GM21381 (cell line): ENCODE results near the gene OR8B2.
"Not testable (repeated sequence)": the region's sequence is repeated elsewhere in the genome, so short reads cannot be mapped to it uniquely, and the experiment has no call there.

Experiments
- ATAC-seq: cut with Tn5 transposase; IDR thresholded peaks from one replicate; pipeline ENCODE4 v1.9.1; 2021; ENCODE audit warnings: mild to moderate bottlenecking, moderate library complexity; ENCODE audit not compliant: unreplicated experiment

The OR8B2 gene, protein sequence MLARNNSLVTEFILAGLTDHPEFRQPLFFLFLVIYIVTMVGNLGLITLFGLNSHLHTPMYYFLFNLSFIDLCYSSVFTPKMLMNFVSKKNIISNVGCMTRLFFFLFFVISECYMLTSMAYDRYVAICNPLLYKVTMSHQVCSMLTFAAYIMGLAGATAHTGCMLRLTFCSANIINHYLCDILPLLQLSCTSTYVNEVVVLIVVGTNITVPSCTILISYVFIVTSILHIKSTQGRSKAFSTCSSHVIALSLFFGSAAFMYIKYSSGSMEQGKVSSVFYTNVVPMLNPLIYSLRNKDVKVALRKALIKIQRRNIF

DNA sequence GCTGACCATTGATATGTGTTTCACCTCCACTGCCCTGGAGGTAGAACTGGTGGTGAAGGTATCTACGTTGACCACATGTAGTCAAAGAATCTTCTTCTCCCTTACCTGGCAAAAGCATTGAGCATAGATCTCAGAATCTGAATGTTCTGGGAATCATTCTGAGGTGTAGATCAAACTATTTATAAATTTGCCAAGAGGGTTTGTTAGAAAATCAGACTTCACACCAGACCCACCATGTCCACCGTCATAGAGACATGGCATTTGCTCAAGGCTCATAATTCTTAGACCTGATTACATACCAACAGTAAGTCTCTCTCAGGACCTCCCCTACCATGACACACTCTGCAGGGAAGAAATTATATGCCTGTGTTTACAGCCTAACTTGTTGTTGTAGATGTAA is at the start of gene OR8B2:
TSS of gene OR8B2 (minus strand) at position 101 of the 400 bp plus-strand sequence. CDS start 1,156 bp downstream, outside the sequence.
- ATAC-seq, result no peak

DNA sequence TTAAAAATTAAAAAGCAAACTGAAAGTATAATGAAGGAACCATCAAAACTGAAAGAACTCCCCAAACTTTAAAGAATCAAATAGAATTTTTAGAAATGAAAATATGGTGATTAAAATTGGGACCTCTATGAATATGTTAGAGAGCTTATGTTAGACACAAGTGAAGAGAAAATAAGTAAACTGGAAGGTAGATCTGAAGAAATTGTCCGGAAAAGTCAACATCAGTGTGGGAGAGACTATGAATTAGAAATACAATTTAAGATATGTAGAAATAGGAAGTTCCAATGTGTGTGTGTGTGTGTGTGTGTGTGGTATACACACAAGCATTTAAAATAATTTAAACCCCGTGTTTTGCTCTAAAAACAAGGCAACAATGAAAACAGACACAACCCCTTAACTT is 45.3 kb upstream of the OR8B2 start:
- no peak for ATAC-seq

DNA sequence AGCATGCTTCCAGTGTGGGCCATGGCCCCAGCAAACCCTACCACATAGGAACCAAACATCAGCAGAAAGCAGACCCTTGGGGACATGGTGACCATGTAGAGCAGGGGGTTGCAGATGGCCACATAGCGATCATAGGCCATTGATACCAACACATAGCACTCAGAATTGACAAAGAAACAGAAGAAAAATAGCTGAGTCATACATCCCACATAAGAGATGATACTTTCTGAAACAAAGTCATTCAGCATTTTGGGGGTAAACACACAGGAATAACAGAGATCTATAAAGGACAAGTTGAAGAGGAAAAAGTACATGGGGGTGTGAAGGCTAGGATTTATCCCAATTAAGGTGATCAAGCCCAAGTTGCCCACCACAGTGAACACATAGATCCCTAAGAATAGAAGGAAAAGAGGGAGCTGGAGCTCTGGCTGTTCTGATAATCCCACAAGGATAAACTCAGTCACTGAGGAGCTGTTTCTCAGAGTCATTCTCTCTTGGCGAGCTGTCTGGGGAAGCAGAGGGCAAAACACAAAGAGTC is 40.2 kb upstream of the OR8B2 start, which contains the start of gene OR8B4:
TSS of gene OR8B4 (minus strand) at position 488 of the 538 bp plus-strand sequence. CDS start at position 488, 0 bp downstream.
- no peak for ATAC-seq

DNA sequence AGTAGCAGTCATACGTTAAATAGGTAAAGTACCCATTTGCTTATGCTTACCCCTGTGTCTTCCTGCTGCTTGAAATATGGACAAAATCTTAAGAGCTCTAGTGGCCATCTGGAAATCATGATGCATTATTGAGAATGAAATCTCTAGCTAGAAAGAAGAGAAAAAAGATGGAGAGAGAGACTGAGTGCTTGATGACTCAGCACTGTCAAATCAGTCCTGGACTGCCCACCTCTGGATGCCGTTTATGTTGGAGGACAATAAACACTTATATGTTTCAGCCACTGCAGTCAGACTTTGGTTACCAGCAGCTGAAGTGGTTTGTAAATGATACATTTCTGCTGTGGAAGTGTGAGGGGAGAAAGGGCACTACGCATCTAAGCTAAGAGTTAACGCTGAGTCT is 36.7 kb upstream of the OR8B2 start:
- ATAC-seq, result no peak

DNA sequence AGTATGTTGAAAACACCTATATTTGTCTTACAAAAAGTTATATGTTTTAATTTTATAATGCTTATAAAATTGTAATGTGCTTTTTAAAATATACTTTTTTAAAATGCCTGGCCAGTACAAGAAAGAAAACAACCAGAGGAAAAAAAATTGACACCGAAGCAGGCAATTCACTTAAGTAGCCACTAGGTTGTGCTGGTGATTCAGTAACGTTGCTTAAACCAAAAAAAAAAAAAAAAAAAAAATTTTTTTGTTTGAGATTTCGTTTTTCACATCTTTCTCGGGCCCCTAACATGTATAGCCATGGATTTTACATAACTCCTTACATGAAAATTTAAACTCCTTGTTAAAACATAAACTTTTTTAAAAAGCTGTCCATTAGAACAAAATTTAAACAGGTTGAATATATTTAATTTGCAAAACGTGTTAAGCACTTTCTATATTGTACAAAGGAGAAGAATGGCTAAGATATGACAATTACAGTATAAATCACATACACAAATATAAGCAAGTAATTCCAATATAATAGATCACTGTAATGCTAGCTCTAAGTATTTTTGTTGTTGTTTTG is 31.1 kb upstream of the OR8B2 start:
- no peak for ATAC-seq

DNA sequence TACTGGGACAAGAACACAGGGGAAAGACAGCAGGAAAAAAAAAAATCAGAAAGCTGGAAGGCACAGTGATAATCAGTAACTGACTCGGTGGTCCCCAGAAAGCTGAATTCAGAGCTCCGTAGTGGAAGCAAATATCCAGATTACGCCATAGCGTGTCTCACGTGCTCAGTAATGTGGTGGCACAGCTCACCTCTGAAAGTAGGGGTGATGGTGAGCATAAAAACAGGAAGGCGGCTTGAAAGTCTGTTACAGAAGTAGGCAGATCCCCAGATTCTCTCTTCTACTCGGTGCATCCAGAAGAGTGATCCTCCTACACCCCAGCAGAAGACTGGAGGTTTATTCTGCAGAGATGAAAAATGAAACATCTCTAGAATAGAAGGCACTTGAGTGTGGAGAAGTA is 25.6 kb upstream of the OR8B2 start:
- ATAC-seq, result no peak

DNA sequence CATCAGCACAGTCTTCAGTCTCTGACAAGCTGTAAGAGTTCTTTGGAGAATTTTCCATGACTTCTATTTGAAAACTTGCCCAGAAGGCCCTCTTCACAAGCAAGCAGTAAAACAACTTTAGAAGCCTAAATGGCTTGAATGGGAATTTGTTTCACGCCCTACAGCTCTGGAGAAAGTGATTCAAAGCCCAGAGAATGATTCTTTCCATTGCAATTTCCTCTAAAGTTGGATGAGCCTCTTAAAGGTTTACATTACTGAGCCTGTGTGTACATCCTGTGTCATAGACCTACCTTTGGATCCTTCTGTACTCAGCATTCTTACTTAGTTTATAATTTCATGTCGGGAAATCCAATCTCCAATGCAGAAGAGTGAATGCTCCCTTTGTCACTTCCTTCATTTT is 21.3 kb upstream of the OR8B2 start:
- ATAC-seq, result no peak

DNA sequence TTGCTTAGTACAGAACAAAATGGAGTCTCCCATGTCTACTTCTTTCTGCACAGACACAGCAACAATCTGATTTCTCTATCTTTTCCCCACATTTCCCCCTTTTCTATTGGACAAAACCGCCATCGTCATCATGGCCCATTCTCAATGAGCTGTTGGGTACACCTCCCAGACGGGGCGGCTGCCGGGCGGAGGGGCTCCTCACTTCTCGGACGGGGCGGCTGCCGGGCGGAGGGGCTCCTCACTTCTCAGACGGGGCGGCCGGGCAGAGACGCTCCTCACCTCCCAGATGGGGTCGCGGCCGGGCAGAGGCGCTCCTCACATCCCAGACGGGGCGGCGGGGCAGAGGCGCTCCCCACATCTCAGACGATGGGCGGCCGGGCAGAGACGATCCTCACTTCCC is 18.9 kb upstream of the OR8B2 start:
- ATAC-seq, result not testable (repeated sequence)

DNA sequence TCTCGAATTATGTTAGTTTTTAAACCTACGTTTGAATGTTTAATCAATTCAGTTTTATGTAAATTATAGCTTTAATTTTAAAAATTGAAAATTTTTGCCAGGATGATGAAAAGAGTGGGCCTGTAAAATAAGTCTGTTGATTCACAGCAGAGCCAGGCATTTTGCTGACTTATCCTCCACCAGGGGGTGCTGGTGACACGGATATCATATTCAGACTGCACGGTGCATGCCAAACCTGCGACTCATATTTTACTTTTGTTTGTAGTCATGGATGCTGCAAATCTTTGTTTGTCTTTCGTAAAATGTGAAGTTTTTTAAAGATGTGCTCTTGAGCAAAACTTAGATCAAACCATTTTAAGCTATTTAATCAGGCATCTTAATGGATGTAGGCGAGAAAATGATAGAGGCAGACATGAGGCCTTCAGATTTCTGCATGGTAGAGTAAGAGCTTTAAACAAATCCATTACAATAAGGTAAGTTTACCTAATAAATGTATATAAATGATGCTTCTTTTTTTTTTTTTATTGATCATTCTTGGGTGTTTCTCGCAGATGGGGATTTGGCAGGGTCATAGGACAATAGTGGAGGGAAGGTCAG is 18.1 kb upstream of the OR8B2 start:
- peak; percentile 92 for ATAC-seq

DNA sequence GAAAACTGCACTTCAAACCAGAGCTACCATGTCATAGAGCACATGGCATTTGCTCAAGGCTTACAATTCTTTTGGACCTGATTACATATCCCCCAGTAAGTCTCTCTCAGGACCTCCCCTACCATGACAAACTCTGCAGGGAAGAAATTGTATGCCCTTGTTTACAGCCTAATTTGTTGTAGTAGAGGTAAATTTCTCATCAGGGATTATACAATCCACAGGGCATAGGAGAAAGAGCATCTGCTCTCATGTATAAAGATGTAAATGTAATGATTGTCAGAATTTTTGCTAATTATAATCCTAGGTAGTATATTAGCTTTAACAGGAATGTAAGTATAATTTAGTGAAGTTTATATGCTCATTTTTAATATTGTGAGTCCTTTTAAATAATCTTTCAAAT is 14.6 kb upstream of the OR8B2 start, which contains the start of gene OR8B3:
TSS of gene OR8B3 (minus strand) at position 101 of the 400 bp plus-strand sequence. CDS start 1,673 bp downstream, outside the sequence.
- ATAC-seq, result no peak

DNA sequence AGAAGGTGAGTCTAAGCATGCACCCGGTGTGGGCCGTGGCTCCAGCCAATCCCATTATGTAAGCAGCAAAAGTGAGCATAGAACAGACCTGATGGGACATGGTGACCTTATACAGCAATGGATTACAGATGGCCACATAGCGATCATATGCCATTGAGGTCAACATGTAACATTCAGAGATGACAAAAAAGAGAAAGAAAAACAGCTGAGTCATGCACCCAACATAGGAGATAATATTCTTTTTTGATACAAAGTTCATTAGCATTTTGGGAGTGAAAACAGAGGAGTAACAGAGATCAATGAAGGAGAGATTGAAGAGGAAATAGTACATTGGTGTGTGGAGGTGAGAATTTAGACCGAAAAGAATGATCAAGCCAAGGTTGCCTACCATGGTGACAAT is 12.5 kb upstream of the OR8B2 start:
- ATAC-seq, result not testable (repeated sequence)

DNA sequence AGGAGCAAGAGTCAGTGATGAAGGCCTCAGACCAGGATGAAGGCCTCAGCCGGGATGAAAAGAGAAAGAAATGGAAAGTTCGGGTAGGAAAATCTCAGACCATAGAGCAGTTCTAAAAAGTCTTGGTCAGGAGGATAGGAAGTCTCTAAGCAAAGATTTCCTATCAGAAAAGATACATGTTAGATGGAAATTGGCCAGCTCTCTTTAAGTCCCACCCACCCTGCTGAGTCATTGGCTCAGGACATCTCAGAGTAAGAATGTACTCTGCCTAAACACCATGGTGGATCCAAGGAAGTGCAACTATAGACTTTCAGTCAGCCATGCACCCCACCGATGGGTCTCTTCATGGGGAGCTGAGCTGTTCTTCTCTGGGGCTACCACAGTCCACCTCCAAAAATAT is 10.1 kb upstream of the OR8B2 start:
- no peak for ATAC-seq

DNA sequence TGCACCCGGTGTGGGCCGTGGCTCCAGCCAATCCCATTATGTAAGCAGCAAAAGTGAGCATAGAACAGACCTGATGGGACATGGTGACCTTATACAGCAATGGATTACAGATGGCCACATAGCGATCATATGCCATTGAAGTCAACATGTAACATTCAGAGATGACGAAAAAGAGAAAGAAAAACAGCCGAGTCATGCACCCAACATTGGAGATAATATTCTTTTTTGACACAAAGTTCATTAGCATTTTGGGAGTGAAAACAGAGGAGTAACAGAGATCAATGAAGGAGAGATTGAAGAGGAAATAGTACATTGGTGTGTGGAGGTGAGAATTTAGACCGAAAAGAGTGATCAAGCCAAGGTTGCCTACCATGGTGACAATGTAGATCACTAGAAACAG is 1.4 kb downstream of the OR8B2 start:
- not testable (repeated sequence) for ATAC-seq

DNA sequence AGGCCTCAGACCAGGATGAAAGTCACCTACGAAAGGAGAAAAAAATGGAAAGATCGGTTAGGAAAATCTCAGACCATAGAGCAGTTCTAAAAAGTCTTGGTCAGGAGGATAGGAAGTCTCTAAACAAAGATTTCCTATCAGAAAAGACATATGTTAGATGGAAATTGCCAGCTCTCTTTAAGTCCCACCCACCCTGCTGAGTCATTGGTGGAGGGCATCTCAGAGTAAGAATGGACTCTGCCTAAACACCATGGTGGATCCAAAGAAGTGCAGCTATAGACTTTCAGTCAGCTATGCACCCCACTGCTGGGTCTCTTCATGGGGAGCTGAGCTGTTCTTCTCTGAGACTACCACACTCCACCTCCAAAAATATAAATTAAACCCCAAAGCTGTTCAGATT is 3.7 kb downstream of the OR8B2 start:
- ATAC-seq, result no peak

DNA sequence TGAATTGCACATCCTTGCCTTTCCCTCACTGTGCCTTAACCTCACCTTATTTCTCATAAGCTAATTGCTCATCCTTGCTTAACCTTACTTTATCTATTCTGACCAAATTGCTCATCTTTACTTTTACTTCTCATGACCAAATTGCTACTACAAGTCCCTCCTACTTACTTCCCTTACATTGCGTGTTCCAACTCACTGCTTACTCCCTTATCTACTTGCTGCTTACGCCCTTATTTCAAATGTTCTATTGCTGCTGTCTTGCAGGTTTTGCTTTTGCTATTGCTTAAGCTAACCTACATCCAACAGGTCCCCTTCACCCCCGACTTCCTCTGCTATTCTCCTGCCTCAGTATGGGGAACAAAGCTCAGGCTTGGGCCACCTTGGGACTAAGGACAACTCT is 8.0 kb downstream of the OR8B2 start:
- ATAC-seq, result no peak

DNA sequence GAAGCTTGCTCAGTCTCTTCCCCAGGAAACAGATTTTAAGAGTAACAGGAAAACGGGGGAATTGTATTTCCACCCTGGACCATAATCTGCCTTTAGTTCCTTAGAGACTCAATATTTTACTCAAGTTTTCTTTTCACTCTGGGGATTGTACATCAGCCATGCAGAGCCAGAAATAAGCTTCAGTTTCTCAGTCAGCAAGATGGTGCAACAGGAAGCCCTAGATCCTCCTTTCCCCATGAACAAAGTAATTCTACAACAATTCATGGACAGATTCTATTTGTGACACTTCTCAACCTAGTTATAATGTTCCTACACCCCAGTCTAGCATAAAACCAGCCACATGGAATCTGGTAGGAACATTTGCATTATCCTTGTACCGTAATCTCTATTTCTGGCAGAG is 24.7 kb downstream of the OR8B2 start:
- ATAC-seq, result no peak

DNA sequence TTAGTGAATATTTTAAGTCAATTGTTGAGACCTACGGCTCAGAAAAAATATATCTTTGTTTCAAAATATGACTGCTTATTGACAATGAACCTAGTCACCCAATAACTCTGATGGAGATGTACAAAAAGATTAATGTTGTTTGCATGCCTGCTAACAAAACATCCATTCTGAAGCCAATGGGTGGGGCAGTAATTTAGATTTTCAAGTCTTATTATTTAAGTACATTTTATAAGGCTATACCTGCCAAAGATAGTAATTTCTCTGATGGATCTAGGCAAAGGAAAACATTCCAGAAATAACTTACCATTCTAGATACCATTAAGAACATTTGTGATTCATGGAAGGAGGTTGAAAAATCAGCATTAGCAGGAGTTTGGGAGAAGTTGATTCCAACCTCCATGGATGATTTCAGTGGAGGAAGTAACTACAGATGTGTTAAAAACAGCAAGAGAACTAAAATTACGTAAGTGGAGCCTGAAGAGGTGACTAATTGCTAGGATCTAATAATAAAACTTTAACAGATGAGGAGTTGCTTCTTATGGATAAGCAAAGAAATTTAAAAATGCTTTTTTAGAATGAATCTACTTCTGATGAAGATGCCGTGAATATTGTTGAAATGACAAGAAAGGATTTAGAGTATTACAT is 37.9 kb downstream of the OR8B2 start:
- ATAC-seq, result no peak

DNA sequence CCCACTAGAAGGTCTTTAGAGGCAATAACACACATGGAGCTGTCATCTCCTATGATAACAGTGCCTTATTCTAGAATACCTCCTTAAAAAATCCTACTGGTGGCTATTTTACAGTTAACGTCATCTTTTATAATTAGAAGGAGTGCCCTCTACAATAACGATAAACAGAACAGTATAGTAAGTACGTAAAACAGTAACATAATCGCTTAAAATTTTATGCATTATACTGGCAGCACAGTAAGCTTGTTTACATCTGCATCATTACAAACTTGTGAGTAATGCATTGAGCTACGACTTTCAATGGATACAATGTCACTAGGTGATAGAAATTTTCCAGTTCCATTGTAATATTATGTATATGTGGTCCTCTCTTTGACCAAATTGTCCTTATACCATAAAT is 40.0 kb downstream of the OR8B2 start:
- no peak for ATAC-seq

DNA sequence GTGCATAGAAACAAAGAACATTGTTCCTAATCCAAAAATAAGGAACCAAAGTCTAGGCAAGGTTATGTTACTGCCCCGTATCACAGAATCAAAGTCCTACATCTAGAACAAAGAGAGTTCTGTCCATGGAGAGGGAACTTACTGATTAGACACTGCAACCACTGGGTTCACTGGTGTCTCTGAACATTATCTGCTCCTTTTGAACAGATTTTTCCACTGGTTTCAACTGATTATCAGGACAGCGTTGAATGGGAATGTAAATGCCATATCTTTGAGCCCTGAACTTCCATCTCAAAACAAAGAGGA is 44.2 kb downstream of the OR8B2 start:
- no peak for ATAC-seq

DNA sequence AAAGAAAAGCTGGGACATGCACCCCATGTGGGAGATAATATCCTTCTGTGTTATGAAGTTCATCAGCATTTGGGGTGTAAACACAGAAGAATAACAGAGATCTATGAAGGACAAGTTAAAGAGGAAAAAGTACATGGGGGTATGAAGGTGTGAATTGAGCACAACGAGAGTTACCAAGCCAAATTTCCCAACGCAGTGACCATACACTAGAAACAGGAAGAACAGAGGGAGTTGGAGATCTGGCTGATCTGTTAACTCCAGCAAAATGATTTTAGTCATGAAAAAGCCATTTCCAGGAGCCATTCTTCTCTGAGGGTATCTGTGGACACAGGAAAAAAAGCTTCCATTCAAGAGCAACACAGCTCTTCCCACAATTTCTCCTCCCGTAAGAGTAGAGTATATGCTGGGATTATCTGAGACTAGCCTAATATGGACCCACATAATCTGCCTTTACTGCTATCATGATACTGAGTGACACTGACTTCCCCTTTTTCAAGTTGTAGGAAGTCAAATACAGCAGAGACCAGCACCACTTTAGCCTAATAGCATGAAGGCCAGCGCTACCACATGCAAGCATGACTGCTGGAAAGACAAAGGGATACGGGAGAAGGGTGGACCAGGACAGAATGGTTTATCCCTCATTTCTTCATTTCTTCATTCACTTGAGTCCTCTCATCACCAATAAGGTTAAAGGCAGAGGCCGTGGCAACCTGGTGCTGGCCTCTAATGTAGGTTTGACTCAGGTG is 44.7 kb downstream of the OR8B2 start:
- no peak for ATAC-seq
